Endodermal cell (in vitro differentiated cells): Measurements from ENCODE around the gene ATAD5. TPM values are rescaled to one million over a fixed set of nuclear protein-coding genes. Genes with fewer than 3 reads are reported as not detected.
"Not testable (repeated sequence)": the region's sequence is repeated elsewhere in the genome, so short reads cannot be mapped to it uniquely, and the experiment has no call there.

Source experiments
- DNase-seq: peaks from one replicate; pipeline ENCODE4 v3.0.0-alpha.2; 2017
- H3K27ac ChIP-seq: 2 replicates; pipeline ENCODE4 v1.5.1; 2013; ENCODE audit warnings: mild to moderate bottlenecking, low read depth, low read length, moderate library complexity
- H3K27me3 ChIP-seq: 2 replicates; pipeline ENCODE4 v1.6.1; 2013; ENCODE audit warnings: mild to moderate bottlenecking, low read length, moderate library complexity; ENCODE audit not compliant: insufficient read depth, control insufficient read depth, poor library complexity, severe bottlenecking
- H3K36me3 ChIP-seq: 2 replicates; pipeline ENCODE4 v1.7.0; 2013; ENCODE audit warnings: mild to moderate bottlenecking, low read length, moderate library complexity; ENCODE audit not compliant: control insufficient read depth, insufficient read depth
- H3K4me1 ChIP-seq: one replicate; pipeline ENCODE4 v1.7.0; 2013; ENCODE audit warnings: low read length; ENCODE audit not compliant: control insufficient read depth, insufficient read depth
- H3K4me3 ChIP-seq: 2 replicates; pipeline ENCODE4 v1.5.1; 2013; ENCODE audit warnings: mild to moderate bottlenecking, low read length, moderate library complexity
- H3K9ac ChIP-seq: 2 replicates; pipeline ENCODE4 v1.6.1; 2013; ENCODE audit warnings: mild to moderate bottlenecking, low read length, moderate library complexity; ENCODE audit not compliant: poor library complexity, severe bottlenecking; ENCODE audit errors: extremely low read depth
- H3K9me3 ChIP-seq: 2 replicates; pipeline ENCODE4 v1.6.1; 2013; ENCODE audit warnings: mild to moderate bottlenecking, low read length, moderate library complexity; ENCODE audit not compliant: control insufficient read depth
- H3K27ac Mint-ChIP-seq: 2 replicates; pipeline ENCODE4 v1.8.0; 2020; ENCODE audit warnings: mixed read lengths
- H3K27me3 Mint-ChIP-seq: 2 replicates; pipeline ENCODE4 v1.8.0; 2021; ENCODE audit warnings: mild to moderate bottlenecking, mixed read lengths; ENCODE audit not compliant: insufficient read depth
- H3K36me3 Mint-ChIP-seq: 2 replicates; pipeline ENCODE4 v1.8.0; 2020; ENCODE audit warnings: low read depth, mixed read lengths
- H3K4me1 Mint-ChIP-seq: 2 replicates; pipeline ENCODE4 v1.8.0; 2020; ENCODE audit warnings: mixed read lengths
- H3K4me3 Mint-ChIP-seq: 2 replicates; pipeline ENCODE4 v1.8.0; 2020; ENCODE audit warnings: mild to moderate bottlenecking, moderate library complexity, mixed read lengths
- H3K9me3 Mint-ChIP-seq: 2 replicates; pipeline ENCODE4 v1.8.0; 2020; ENCODE audit warnings: mild to moderate bottlenecking, mixed read lengths
- CTCF ChIP-seq: fragments of 200-600 bp; sonication (generic); conservative IDR thresholded peaks from 2 replicates; pipeline ENCODE4 v1.5.0; 2021; ENCODE audit warnings: antibody characterized with exemption, mild to moderate bottlenecking
- WGBS, 2 experiments: methylation state at CpG; one replicate each; pipeline versions ENCODE4 v1.1.5 to v1.1.7; 2013; ENCODE audit warnings: missing lambda C conversion rate in 2 of 2, mixed read lengths in 1 of 2; ENCODE audit not compliant: insufficient coverage in 1 of 2, insufficient read length in 1 of 2; 5-methylcytosine and 5-hydroxymethylcytosine counted together
- total RNA-seq, 2 donors: library from RNA; stranded (reverse); fragmentation: NEBNext Ultra II Directional in 1 of 2; extraction: Animal tissue kit (Norgen Biotek cat#: 25700) in 1 of 2; gene quantifications; 2 replicates in 1 of 2; 3 replicates in 1 of 2; pipeline ENCODE4 v1.2.1, GENCODE V29; 2021

ATAD5 gene
- total RNA-seq, 2 donors from 2014 or later = 20.3 to 29.7 TPM

DNA sequence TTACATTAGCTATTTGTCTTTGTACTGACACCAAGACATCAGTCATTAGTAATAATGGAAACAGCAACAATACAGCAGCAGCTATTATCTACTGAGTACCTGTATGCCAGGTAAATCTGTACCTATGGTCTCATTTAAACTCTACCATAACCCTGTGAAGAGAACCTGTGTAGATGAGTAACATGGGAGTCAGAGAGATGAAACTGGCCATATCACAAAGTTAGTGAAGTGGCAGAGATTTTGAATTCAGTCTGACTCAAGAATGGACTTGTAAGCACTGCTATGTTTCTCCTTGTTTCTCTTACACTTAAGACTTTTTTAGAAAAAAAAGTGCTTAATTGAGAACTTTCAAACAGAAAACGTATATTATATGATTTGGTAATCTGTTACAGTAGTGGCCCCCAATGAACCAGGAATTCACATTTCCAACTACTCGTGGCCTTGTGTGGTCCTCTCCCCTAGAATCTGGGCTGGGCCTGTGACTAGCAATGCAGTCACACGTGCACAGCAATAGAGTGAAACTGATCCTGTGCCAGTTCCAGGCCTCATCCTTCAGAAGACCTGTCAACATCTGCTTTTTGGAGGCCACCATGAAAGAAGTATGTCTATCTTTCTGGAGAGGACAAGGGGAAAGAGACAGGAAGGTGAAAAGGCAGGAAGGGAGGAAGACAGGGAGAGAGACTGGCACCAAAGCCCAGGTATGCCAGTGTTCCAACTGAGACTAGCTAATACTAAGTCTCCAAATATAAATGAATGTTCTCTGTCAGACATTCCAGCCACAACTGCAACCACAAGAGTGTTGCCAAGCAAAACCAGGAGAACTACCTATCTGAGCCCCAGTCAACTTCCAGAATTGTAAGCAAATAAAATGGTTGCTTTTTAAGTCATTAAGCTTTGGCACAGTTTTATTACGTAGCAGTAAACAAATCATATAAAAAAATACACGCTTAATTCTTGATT is 19.3 kb upstream of the ATAD5 start:
- H3K27ac Mint-ChIP-seq = no peak overlapping the region
- H3K27me3 ChIP-seq = no peaks in the 10 kb centered on the region
- 90 to 98% methylated on average over 5 of the region's 5 CpGs for WGBS, 2 experiments

GRCh38 chr17:30814236-30814635 is 17.5 kb upstream of the ATAD5 start:
- not testable (repeated sequence) for H3K27ac Mint-ChIP-seq, H3K4me1 ChIP-seq, H3K27me3 Mint-ChIP-seq, H3K27ac ChIP-seq, H3K4me3 ChIP-seq, H3K9ac ChIP-seq, H3K9me3 ChIP-seq, DNase-seq, H3K4me1 Mint-ChIP-seq, H3K4me3 Mint-ChIP-seq, H3K27me3 ChIP-seq, H3K9me3 Mint-ChIP-seq
- 97% methylated on average over 8 to 10 of the region's 12 CpGs for WGBS, 2 experiments
- H3K36me3 ChIP-seq = peaks cover 19% of the 10 kb centered on the region
- peaks cover 22% of the 10 kb centered on the region for H3K36me3 Mint-ChIP-seq

More for the DNA sequence above, 19.3 kb upstream of the ATAD5 start:
- Histone ChIP-seq H3K9me3 (no peaks in the 10 kb centered on the region), H3K27ac (no peak overlapping the region), H3K36me3 (peaks cover 16% of the 10 kb centered on the region), H3K9ac (no peak overlapping the region), H3K4me3 (no peak overlapping the region), H3K4me1 (no peaks in the 10 kb centered on the region)
- Mint-ChIP-seq H3K4me1 (no peaks in the 10 kb centered on the region), H3K27me3 (no peaks in the 10 kb centered on the region), H3K36me3 (peaks cover 21% of the 10 kb centered on the region), H3K4me3 (no peak overlapping the region), H3K9me3 (no peaks in the 10 kb centered on the region)
- no peak for TF ChIP-seq CTCF
- DNase-seq = no peak

DNA sequence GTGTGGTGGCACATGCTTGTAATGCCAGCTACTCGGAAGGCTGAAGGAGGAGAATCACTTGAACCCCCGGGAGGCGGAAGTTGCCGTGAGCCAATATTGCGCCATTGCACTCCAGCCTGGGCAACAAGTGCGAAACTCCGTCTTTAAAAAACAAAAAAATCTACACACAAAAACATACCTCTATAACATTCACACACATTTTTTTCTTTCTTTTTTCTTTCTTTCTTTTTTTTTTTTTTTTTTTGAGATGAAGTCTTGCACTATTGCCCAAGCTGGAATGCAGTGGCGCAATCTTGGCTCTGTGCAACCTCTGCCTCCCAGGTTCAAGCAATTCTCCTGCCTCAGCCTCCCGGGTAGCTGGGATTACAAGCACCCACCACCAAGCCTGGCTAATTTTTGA is 16.9 kb upstream of the ATAD5 start:
- H3K4me1 Mint-ChIP-seq, H3K9ac ChIP-seq, H3K27me3 Mint-ChIP-seq, H3K4me1 ChIP-seq, H3K27ac Mint-ChIP-seq, H3K9me3 Mint-ChIP-seq, H3K27ac ChIP-seq, H3K9me3 ChIP-seq, H3K4me3 Mint-ChIP-seq, DNase-seq, H3K27me3 ChIP-seq, H3K4me3 ChIP-seq: not testable (repeated sequence)
- 98 to 100% methylated on average over 2 to 9 of the region's 9 CpGs for WGBS, 2 experiments
- peaks cover 17% of the 10 kb centered on the region for H3K36me3 Mint-ChIP-seq
- peaks cover 13% of the 10 kb centered on the region for H3K36me3 ChIP-seq

DNA sequence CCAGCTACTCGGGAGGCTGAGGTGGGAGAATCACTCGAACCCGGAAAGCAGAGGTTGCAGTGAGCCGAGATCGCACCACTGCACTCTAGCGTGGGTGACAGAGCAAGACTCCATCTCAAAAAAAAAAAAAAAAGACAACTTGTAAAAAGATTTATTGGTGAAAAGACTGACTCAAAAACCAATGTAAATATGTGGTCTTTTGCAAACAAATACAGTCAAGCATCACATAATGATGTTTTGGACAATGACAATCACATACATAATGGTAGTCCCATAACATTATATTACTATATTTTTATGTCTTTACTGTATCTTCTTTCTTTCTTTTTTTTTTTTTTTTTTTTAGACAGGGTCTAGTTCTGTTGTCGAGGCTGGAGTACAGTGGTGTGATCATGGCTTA is 15.6 kb upstream of the ATAD5 start:
- WGBS, 2 experiments = 88 to 98% methylated on average over 3 to 7 of the region's 7 CpGs
- peaks cover 8% of the 10 kb centered on the region for H3K4me1 Mint-ChIP-seq
- no peaks in the 10 kb centered on the region for H3K9me3 Mint-ChIP-seq

More for the DNA sequence above, 15.6 kb upstream of the ATAD5 start:
- DNase-seq = no peak
- no peak overlapping the region for H3K27ac ChIP-seq
- no peaks in the 10 kb centered on the region for H3K4me1 ChIP-seq
- Mint-ChIP-seq H3K4me3 (no peak overlapping the region), H3K27me3 (no peaks in the 10 kb centered on the region), H3K36me3 (peaks cover 13% of the 10 kb centered on the region), H3K27ac (no peak overlapping the region)
- TF ChIP-seq CTCF = no peak
- peaks cover 8% of the 10 kb centered on the region for H3K36me3 ChIP-seq
- H3K9ac ChIP-seq = no peak overlapping the region
- no peaks in the 10 kb centered on the region for H3K9me3 ChIP-seq
- no peak overlapping the region for H3K4me3 ChIP-seq
- no peaks in the 10 kb centered on the region for H3K27me3 ChIP-seq
